ENCODE data around the gene SPG11. TPM values are rescaled to one million over a fixed set of nuclear protein-coding genes. Genes with fewer than 3 reads are reported as not detected.
A peak's percentile ranks its signal among the peaks of the same experiment; 100 is the strongest.

The SPG11 gene
- total and polyA plus RNA-seq, 9 of the 15 experiments (the other 6 are each of a cell fraction or from before 2014, with no cell fraction given), result 23.3 to 71.2 (median 45.6) TPM

- no peak for TF ChIP-seq ETS1 (conservative IDR thresholded peaks at IDR 0.05; ENCODE audit: control insufficient read depth, low read depth, low read length)
These were observed 18.7 kb upstream of the SPG11 start (continued) for GRCh38 chr15:44682211-44682610.

GRCh38 chr15:44676676-44677075 lies 13.2 kb upstream of the SPG11 start:
- ChIA-PET POLR2A (interaction anchor here (0.7 to 2.0 kb wide), 2 partner anchors 13 to 52 kb away, joined by 3 to 12 read pairs; partner anchors contain the start of gene SPG11), CTCF (ENCODE audit: low intra/inter-chr PET ratio) (no interaction called here)
- no peaks in the 10 kb centered on the region for H4K20me1 ChIP-seq (replicated peaks; ENCODE audit: control insufficient read depth, insufficient read depth, low read length)
- no peaks in the 10 kb centered on the region for H3K27me3 ChIP-seq (ENCODE audit: control insufficient read depth in 2 of 2, insufficient read depth in 2 of 2, low read length in 2 of 2)
- no peaks in the 10 kb centered on the region for H3K9me1 ChIP-seq (ENCODE audit: control insufficient read depth, insufficient read depth, low read length)
- in situ Hi-C loops (cut with MboI), result no loop called here
- H2AFZ ChIP-seq (ENCODE audit: low read depth, low read length), result peak overlapping the region; percentile 68; the same call in 1 of the 2 replicates
- H3K79me2 ChIP-seq (ENCODE audit: control insufficient read depth, insufficient read depth, low read length), result no peaks in the 10 kb centered on the region
- no peak overlapping the region for H3K4me3 ChIP-seq
- WGBS (ENCODE audit: insufficient coverage, low coverage, missing lambda C conversion rate), result 24% methylated on average over 7 of the region's 7 CpGs
- no peaks in the 10 kb centered on the region for H3K9me3 ChIP-seq (replicated peaks; ENCODE audit: control insufficient read depth, insufficient read depth, low read depth, low read length)
- no peak for FAIRE-seq
- H3K4me1 ChIP-seq (replicated peaks in 1 of 2; ENCODE audit: control insufficient read depth in 2 of 2, insufficient read depth in 2 of 2, low read length in 2 of 2), result peaks cover 6 to 7% of the 10 kb centered on the region in 2 experiments; a peak in 4 of 5 replicates
- intact Hi-C loops (cut with micrococcal nuclease), result no loop called here
- H3K36me3 ChIP-seq (ENCODE audit: control insufficient read depth, insufficient read depth, low read length), result no peaks in the 10 kb centered on the region
- H3K4me2 ChIP-seq (ENCODE audit: insufficient read depth, low read length), result no peak overlapping the region
- H3K27ac ChIP-seq (ENCODE audit: extremely low read depth, low read depth, low read length), result no peak overlapping the region
- H3K9ac ChIP-seq (ENCODE audit: insufficient read depth in 1 of 2, low read depth in 2 of 2, low read length in 2 of 2), result peak overlapping the region in 1 of 2 experiments; percentile 59; a peak in 1 of 4 replicates
- no TSS peak for BruUV-seq (replicated peaks)
- no peak for DNase-seq (ENCODE audit: extremely low read depth in 1 of 4, low spot score in 3 of 4)
- no peak; the same call in 1 of the 3 replicates for ATAC-seq
- TF ChIP-seq POLR2AphosphoS2 (IDR thresholded peaks at IDR 0.05; ENCODE audit: low read length), result no peak
- no peak for TF ChIP-seq SRSF3 (IDR thresholded peaks at IDR 0.05; ENCODE audit: insufficient read depth, low read length)
- TF ChIP-seq MEF2D (tag; conservative IDR thresholded peaks at IDR 0.05; ENCODE audit: low read depth), result no peak
- no peak for TF ChIP-seq THAP12 (CRISPR knock-in tag; IDR thresholded peaks at IDR 0.05)
- no peak for TF ChIP-seq COPS2 (conservative IDR thresholded peaks at IDR 0.05)
- TF ChIP-seq ZNF77 (CRISPR knock-in tag; IDR thresholded peaks at IDR 0.05), result no peak
- TF ChIP-seq NR2C1 (IDR thresholded peaks at IDR 0.05), result no peak
- TF ChIP-seq NR2C1 (tag; IDR thresholded peaks at IDR 0.05), result no peak
- no peak for TF ChIP-seq ZNF277 (CRISPR knock-in tag; IDR thresholded peaks at IDR 0.05; ENCODE audit: borderline replicate concordance)
- TF ChIP-seq RNF2 (IDR thresholded peaks at IDR 0.05), result no peak
- TF ChIP-seq DIDO1 (tag; IDR thresholded peaks at IDR 0.05; ENCODE audit: low read depth), result no peak
- no peak for TF ChIP-seq SOX6 (IDR thresholded peaks at IDR 0.05)
- TF ChIP-seq ZNF165 (CRISPR knock-in tag; IDR thresholded peaks at IDR 0.05; ENCODE audit: borderline replicate concordance), result no peak
- no peak for TF ChIP-seq ZNF695 (CRISPR knock-in tag; IDR thresholded peaks at IDR 0.05)
- no peak for TF ChIP-seq GABPB1 (CRISPR knock-in tag; IDR thresholded peaks at IDR 0.05)
- no peak for TF ChIP-seq FIP1L1 (IDR thresholded peaks at IDR 0.05; ENCODE audit: low read depth, low read length, poor library complexity, severe bottlenecking)

Data from K562 (cell line).